NCI-H128 (cell line): Measurements from ENCODE around the gene ESRRA.

Experiments
- DNase-seq: peaks from one replicate; lab custom pipeline; 2025; ENCODE audit not compliant: unreplicated experiment; lab: John Stamatoyannopoulos, UW

ESRRA gene

DNA sequence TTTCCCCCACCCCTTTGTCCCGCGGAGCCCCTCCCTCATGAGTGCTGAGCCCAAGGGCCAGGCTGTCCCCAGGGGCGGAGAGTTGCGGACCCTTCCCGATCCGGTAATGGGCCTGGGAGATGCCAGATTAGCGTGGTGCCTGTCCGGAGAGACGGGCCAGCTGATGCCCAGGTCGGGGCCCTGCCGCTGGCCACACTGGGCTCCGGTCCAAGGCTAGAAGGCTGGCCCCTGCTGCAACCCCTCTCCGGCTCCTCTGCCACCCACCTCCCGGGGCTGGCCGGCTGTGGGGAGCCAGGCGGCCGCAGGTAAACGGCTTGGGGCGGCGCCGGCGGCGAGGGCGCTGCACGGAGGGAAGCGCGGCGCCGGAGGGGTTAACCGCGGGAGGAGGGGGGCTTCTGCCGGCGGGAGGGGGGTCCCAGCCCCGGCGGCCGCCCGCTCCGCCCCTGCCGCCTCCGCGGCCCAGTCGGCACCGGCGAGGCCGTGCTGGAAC lies 14.0 kb upstream of the ESRRA start, which contains the start of gene KCNK4:
KCNK4 (plus strand) TSS at position 41 of the 490 bp plus-strand sequence. CDS start 1,717 bp downstream, outside the sequence.
- no peak for DNase-seq

DNA sequence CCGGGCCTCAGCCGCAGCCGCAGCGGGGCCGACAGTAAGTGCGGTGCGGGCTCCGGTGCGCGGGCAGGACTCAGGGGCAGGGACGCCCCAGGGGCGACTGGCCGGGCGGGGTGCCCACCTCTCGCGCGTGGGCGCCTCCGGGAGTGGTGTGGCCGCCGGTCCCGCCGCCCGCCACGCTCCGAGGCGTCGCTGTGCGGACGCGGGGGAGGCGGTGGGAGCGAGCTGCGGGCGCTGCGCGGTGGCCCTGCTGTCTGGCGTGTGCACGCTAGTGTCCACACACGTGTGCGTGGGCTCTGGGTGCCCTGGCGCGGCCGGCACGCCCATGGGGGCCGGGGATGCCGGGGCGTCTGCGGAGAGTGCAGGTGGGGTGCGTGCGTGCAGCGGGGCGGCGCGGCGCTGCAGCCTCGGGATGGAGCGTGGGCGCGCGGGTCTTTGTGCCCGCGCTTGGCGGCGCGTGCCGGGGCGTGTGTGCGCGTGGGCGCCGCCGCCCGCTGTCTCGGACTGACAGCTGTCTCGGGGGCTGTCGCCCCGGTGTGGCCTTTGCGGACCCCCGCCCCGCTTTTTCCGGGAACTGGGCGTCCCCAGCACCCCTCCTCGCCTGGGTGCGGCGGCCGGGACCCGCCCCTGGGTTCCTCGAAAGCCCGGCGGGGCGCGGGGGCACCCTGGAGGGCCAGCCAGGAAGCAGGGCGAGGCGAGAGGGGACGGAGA lies 13.4 kb upstream of the ESRRA start:
- DNase-seq, result no peak

DNA sequence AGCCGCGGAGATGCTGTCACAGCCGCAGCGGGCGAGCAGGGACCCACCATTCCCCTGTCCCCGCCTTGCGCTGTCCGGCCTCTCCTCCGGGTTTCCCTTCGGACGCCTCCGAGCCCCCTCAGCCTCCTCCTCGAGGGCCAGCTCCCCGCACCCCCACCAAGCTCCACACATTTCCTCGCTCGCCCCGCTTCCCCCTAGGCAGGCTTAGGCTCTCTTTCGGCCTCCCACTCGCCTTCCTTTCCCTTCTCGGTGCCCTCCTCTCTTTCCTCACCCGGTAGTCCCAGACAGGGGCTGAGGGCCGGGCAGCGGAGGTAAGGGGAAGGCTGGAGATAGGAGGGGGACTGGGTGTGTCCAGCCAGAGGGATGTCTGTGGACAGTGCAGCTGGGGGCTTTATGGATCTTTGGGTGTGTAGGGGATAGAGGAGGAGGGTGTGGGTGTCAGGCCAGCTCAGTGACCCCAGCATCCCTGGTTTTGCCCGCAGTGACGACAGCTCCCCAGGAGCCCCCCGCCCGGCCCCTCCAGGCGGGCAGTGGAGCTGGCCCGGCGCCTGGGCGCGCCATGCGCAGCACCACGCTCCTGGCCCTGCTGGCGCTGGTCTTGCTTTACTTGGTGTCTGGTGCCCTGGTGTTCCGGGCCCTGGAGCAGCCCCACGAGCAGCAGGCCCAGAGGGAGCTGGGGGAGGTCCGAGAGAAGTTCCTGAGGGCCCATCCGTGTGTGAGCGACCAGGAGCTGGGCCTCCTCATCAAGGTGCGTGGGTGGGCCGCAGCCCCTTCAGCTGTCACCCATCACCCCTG lies 12.7 kb upstream of the ESRRA start:
- DNase-seq, result no peak

DNA sequence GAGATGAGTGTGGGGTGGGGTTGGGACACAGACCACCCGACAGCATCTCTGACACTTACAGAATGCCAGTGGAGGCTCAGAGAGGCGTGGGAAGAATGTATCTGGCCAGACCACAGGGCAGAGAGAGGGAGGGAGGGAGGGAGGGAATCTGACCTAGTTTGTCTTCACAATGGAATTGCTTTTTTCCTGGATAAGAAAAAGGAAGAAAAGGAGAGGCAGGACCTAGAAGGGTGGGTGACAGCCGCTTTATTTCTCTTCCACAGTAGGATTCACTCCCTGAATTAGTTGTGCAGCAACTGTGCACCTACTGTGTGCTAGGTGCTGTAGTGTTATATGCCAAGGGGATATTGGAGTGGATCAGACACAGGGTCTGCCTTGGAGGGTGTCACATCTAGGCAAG lies 10.6 kb upstream of the ESRRA start:
- no peak for DNase-seq

DNA sequence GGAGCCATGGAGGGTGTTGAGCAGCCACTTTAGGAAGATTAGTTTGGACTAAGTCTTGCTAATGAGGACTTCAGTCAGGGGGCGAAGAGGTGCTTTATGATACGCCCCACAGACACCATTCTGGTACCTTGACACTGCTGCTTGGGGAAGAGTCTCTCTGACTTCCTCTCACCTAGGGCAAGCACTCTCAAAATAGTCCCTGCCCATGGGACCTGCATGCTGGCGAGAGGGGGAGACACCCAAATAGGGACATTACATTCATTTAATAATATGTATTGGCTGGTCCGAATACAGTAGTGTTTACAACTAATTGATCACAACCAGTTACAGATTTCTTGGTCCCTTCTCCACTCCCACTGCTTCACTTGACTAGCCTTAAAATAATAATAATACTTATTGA lies 9.6 kb upstream of the ESRRA start:
- no peak for DNase-seq

DNA sequence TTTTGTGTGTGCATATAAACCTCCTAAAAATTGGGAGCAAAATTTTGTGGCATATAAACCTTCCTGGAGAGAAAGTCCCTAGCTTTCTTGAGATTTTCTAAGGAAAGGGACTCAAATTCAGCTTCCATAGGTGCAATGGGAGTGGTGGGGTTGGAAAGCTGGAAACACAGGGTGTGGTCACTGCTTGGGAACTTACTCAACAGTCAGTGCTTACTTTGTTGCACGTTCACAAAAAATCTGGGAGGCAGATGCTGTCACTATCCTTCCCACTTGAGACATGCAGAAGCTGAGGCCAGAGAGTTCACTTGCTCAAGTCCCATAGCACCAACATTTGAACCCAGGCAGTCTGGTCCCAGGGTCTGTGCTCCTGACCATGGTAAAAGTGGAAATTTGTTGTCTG lies 9.1 kb upstream of the ESRRA start:
- no peak for DNase-seq

DNA sequence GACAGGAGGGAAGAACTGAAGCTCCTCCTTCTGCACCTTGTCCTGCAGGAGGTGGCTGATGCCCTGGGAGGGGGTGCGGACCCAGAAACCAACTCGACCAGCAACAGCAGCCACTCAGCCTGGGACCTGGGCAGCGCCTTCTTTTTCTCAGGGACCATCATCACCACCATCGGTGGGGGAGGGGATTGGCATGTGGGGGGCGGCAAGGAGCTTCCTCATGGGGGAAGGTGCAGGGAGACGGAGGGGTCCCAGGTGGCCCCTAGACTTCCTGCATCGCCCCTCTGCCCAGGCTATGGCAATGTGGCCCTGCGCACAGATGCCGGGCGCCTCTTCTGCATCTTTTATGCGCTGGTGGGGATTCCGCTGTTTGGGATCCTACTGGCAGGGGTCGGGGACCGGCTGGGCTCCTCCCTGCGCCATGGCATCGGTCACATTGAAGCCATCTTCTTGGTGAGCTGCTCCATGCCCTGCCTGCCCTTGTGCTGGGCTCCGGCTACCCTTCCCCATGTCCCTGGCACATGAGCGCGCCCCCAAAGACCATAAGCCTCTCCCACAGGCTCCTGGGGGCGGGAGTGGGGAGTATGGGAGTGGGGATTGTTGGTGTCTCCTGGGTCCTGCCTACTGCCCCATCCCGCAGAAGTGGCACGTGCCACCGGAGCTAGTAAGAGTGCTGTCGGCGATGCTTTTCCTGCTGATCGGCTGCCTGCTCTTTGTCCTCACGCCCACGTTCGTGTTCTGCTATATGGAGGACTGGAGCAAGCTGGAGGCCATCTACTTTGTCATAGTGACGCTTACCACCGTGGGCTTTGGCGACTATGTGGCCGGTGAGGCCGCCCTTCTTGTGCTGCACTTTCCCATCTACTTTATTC lies 8.3 kb upstream of the ESRRA start:
- DNase-seq, result no peak

DNA sequence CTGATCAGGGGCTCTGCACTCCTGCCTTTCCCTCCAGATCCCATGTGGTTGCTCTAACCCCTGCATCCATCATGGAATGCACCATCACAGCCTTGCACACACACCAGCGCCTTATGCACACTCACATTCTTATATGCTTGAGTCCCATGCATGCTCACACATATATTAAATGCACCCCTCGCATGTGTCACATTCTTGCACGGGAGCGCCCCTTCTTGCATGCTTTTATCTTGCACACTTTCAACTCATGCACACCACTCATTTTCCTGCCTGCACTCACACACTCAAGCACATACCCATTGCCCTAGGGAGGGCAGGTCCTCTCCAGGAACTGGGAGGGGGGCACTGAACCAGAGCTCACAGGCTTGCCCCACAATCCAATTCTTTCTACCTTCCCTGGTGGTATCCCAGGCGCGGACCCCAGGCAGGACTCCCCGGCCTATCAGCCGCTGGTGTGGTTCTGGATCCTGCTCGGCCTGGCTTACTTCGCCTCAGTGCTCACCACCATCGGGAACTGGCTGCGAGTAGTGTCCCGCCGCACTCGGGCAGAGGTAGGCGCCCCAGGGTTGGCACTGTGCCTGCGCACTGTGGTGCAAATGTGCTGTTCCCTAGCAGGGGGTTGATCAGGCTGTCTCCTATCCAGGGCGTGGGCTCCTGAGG lies 7.5 kb upstream of the ESRRA start:
- no peak for DNase-seq

DNA sequence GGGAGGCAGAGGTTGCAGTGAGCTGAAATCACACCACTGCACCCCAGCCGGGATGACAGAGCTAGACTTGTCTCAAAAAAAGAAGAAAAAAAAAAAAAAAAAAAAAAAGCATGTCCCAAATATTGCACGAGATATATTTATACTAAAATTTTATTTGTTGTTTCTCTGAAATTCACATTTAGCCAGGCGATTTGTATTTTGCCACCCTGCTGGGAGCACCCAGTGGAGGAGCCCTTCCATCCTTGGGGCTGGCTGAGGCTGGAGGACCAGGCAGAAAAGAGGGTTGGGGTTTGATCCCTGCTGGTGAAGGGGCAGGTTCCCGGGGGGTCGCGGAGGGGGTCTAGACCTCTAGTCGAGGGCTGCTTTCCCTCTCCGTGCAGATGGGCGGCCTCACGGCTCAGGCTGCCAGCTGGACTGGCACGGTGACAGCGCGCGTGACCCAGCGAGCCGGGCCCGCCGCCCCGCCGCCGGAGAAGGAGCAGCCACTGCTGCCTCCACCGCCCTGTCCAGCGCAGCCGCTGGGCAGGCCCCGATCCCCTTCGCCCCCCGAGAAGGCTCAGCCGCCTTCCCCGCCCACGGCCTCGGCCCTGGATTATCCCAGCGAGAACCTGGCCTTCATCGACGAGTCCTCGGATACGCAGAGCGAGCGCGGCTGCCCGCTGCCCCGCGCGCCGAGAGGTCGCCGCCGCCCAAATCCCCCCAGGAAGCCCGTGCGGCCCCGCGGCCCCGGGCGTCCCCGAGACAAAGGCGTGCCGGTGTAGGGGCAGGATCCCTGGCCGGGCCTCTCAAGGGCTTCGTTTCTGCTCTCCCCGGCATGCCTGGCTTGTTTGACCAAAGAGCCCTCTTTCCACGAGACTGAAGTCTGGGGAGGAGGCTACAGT lies 6.1 kb upstream of the ESRRA start:
- DNase-seq, result no peak

DNA sequence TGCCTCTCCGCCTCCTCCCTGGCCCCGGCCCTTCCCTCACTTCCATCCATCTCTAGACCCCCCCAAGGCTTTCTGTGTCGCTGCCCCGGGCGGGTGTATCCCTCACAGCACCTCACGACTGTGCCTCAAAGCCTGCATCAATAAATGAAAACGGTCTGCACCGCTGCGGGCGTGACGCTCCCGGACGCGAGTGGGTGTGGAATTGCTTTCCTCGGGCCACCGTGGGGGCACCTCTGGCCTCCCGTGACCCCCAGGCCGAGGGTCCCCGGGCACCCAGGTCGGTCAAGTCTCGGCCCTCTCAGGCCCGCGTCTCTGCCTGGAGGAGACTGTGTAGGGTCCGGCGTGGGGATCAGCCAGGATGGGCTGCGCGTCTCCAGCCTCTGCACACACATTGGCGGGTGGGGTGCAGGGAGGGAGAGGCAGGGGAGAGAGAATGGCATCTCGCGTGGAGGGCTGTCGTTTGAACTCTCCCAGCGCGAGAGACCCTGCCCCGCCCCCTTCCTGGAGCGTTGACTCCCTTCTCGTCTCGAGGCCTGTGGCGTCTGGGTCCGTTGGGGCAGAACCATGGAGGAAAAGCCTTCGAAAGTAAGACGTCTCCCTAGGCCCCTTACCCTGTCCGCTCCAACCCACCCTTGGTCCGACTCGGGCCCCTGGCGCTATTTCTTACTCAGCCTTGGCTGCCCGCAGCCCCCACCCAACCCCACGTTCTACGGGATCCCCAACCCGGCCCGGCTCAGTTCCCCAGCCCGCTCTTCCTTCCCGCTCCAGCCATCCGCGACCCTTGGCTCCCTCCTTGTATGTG lies 5.3 kb upstream of the ESRRA start, which contains the start of gene CATSPERZ:
CATSPERZ (plus strand) TSS at position 512 of the 802 bp plus-strand sequence; CDS start at position 565, 53 bp downstream.
- DNase-seq, result no peak

DNA sequence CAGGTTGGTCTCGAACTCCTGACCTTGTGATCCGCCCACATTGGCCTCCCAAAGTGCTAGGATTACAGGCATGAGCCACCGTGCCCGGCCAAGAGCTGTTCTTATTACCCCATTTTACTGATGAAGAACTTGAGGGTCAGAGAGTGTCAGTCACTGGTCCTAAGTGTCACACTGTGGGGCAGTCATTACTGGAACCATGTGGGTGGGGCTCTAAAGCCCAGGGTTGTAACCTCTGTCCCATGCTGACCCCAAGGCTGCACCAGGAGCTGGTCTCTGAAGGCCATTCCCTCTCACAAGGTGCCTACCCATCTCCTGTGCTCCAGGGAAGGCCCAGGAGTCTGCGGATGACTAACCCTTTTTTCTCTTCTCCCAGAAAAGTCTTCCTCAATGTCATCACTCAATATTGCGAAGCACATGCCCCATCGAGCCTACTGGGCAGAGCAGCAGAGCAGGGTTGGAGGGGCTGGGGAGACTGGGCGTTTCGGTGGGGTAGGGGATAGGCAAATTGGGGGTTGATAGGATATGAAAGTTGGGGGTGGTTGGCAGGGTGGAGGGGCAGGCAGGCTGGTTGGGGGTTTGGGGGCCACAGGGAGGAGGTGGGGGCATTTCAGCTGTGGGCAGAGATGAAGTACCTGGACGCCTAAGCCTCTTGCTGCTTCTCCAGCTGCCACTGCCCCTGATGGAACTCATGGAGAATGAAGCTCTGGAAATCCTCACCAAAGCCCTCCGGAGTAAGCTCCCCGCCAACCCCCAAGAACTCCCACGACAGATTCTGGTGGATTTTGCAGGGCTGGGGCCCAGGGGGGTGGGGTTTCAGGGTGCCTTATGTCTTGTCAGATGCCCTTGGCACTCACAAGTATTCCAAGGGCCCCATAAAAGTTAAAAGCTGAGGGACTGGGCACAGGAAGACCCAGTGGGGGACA lies 2.0 kb upstream of the ESRRA start:
- DNase-seq, result no peak

DNA sequence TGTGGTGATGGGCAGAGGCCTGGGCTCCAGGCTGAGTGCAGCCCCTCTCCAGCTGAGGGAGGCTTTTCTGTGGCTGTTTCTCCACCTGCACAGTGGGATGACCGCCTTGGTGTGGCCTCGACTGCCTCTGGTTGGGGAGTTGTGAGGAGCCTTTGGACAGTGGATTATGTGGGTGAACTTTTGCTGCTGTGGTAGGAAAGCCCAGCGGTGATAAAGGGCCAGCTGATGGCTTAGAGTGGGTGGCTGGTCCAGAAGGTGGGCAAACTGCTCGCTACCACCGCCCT lies 1.4 kb upstream of the ESRRA start:
- DNase-seq, result no peak

DNA sequence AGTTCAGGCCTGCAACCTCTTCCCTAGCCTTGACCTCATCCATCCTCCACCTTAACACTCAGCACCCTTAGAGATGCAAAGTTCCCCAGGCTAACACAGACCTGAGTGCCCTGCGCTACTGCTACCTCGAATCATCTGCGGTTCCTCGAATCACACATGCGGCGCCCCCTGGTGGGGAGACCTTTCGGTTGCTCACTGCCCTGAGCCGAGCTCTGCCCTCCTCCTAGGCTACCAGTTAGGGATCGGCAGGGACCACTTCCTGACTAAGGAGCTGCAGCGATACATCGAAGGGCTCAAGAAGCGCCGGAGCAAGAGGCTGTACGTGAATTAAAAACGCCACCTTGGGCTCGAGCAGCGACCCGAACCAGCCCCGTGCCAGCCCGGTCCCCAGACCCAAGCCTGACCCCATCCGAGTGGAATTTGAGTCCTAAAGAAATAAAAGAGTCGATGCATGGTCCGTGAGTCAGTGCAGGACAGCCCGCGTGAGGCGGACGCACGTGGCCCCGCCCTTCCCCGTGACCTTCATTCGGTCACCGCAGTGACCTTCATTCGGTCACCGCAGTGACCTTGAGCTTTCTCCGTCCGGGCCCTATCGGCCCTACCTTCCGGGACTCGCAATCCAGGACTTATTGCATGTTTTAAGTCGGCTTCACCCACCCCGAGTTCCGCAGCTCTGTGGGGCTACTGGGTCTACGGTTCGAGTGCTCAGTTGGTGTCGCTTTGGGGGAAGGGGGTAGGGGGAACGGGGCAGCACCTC lies 830 bp upstream of the ESRRA start:
- DNase-seq, result peak; percentile 66

DNA sequence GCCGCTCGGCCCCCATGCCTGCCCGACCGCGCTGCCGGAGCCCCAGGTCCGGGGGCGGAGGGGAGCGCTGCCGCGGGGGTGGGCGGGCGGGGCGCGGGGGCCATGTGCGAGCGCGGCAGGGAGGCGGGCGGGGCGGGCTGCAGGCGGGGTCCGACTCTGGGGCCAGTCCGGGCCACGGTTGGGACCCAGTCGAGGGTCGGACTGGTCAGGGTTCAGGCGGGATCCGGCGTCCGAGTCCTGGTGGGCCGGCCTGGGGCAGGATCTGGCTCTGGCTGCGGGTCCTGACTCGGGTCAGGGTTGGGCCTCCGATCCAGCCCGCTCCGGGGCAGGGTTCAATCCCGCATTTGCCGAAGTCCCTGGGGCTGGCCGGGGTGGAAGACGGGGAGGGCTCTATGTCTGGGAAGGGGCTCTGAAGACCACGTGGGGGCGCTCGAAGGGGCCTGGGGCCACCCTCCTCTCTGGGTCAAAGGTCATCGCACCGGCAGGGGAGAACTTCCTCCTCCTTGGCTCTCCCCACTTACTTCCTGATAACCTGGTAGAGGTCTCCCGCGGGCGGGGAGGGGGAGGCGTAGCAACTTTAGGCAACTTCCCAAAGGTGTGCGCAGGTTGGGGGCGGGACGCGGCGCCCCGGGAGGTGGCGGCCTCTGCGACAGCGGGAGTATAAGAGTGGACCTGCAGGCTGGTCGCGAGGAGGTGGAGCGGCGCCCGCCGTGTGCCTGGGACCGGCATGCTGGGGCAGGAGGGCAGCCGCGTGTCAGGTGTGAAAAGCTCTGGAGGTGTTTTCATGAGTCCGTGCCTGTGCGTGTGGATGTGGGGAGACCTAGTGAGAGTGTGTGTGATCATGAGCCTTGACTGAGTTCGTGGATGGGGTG lies 603 bp downstream of the ESRRA start:
- no peak for DNase-seq

DNA sequence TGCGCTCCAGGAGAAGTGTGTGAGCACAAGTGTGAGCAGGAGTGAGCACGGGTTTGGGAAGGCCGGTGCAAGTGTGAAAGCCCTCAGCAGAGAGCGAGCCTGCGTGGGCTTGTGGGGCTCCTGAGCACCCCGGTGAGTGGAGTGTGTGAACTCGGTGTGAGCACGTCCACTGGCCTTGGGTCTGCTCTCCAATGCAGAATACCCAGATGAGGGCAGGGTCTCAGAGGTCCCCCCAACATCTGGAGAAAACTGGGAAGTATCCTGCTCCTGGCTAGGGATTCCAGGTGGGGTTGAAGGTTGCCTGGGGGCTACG lies 1.2 kb downstream of the ESRRA start:
- no peak for DNase-seq

DNA sequence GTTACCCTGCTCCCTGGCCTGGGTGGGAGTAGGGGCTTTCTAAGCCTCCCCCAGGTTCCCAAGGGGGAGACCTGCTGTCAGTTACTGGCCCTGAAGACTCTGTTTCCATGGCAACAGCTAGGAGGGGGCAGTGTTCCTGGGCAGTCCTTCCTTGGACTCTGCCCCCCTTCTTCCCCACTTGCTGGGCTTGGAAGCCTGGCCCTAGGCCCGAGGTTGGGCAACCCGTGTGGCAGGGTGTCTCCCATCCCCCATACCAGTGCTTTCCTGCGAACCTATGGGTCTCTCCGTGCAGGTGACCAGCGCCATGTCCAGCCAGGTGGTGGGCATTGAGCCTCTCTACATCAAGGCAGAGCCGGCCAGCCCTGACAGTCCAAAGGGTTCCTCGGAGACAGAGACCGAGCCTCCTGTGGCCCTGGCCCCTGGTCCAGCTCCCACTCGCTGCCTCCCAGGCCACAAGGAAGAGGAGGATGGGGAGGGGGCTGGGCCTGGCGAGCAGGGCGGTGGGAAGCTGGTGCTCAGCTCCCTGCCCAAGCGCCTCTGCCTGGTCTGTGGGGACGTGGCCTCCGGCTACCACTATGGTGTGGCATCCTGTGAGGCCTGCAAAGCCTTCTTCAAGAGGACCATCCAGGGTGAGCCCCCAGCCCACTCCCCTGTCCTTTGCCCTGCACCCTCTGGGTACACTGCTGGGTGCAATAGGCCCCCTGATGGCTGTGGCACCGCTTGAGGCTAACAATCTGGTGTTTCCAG lies 1.7 kb downstream of the ESRRA start:
- DNase-seq, result no peak
